GM19395 (cell line): ENCODE measurements around the gene KLHL12.
"Not testable (repeated sequence)": the region's sequence is repeated elsewhere in the genome, so short reads cannot be mapped to it uniquely, and the experiment has no call there.

Source experiments
- ATAC-seq: cut with Tn5 transposase; IDR thresholded peaks from one replicate; pipeline ENCODE4 v1.9.1; 2021; ENCODE audit warnings: mild to moderate bottlenecking, moderate library complexity; ENCODE audit not compliant: unreplicated experiment

Gene KLHL12

GRCh38 chr1:202952099-202952498 is 25.1 kb upstream of the KLHL12 start:
- ATAC-seq = no peak

GRCh38 chr1:202951437-202951836 is 24.4 kb upstream of the KLHL12 start:
- ATAC-seq = no peak

GRCh38 chr1:202945483-202945882 is 18.4 kb upstream of the KLHL12 start:
- no peak for ATAC-seq

- no peak for ATAC-seq
Observed at GRCh38 chr1:202944438-202944921, 17.4 kb upstream of the KLHL12 start.

GRCh38 chr1:202942426-202942825 is 15.4 kb upstream of the KLHL12 start:
- ATAC-seq = no peak

GRCh38 chr1:202941372-202941771 is 14.3 kb upstream of the KLHL12 start:
- ATAC-seq = no peak

GRCh38 chr1:202940561-202940960 is 13.5 kb upstream of the KLHL12 start:
- no peak for ATAC-seq

GRCh38 chr1:202938287-202938925 is 11.4 kb upstream of the KLHL12 start:
- no peak for ATAC-seq

- not testable (repeated sequence) for ATAC-seq
Observed at GRCh38 chr1:202936409-202936808, 9.4 kb upstream of the KLHL12 start.

- ATAC-seq = no peak
Observed at GRCh38 chr1:202935844-202936243, 8.8 kb upstream of the KLHL12 start.

GRCh38 chr1:202934755-202935154 is 7.7 kb upstream of the KLHL12 start:
- ATAC-seq = no peak

GRCh38 chr1:202932476-202932875 is 5.4 kb upstream of the KLHL12 start:
- ATAC-seq = no peak

- ATAC-seq = no peak
Observed at GRCh38 chr1:202923533-202923932, 3.5 kb downstream of the KLHL12 start.

GRCh38 chr1:202919615-202920014 is 7.4 kb downstream of the KLHL12 start:
- no peak for ATAC-seq

GRCh38 chr1:202915146-202915545 is 11.9 kb downstream of the KLHL12 start:
- ATAC-seq = no peak

GRCh38 chr1:202912476-202912875 is 14.6 kb downstream of the KLHL12 start:
- not testable (repeated sequence) for ATAC-seq

- ATAC-seq = no peak
Observed at GRCh38 chr1:202909494-202909893, 17.5 kb downstream of the KLHL12 start.

- no peak for ATAC-seq
Observed at GRCh38 chr1:202908998-202909397, 18.0 kb downstream of the KLHL12 start.

GRCh38 chr1:202905331-202905730 is 21.7 kb downstream of the KLHL12 start:
- no peak for ATAC-seq

GRCh38 chr1:202903808-202904207 is 23.2 kb downstream of the KLHL12 start:
- ATAC-seq = not testable (repeated sequence)

- ATAC-seq = no peak
Observed at GRCh38 chr1:202901555-202901954, 25.5 kb downstream of the KLHL12 start.

GRCh38 chr1:202892501-202892900 is 34.5 kb downstream of the KLHL12 start:
- ATAC-seq = no peak

GRCh38 chr1:202890392-202890791 is 36.6 kb downstream of the KLHL12 start:
- no peak for ATAC-seq
